Upper lobe of left lung (tissue), 4 donors: ENCODE data around the gene PREPL.

Experiments used
- EP300 ChIP-seq, 4 donors: sonication (generic); formaldehyde crosslinking; IDR thresholded peaks; one replicate each; pipeline ENCODE4 v1.5.1; 2017; ENCODE audit warnings: antibody characterized with exemption in 4 of 4, control low read depth in 2 of 4
- TF ChIP-seq, protein P1 (sequence below), 6 experiments: fragments of 450-650 bp in 4 of 6; fragments of 200-600 bp in 2 of 6; sonication (generic) in 2 of 6; IDR thresholded peaks; one replicate each; pipeline ENCODE4 v1.5.1; 2016 to 2019; ENCODE audit warnings: antibody characterized with exemption in 6 of 6

DNA sequence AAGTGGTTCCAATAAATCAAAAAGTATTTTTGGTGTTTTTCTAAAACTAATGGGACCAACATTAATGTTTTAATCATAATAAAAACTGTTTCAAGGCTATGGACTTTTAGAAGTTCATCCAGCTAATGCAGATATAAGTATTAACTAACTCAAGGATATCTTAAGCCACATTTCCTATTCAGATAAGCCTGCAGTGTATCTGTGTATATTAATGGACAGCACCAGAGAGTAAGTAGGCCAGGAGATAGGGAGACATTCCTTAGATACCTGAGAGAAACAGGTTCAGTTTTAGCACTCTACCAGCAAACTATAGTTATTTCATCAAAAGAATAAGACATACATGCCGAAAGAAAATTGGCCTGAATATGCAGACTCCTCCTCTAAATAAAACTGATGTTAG, 27.3 kb downstream of the PREPL start:
- TF ChIP-seq, protein P1, sequence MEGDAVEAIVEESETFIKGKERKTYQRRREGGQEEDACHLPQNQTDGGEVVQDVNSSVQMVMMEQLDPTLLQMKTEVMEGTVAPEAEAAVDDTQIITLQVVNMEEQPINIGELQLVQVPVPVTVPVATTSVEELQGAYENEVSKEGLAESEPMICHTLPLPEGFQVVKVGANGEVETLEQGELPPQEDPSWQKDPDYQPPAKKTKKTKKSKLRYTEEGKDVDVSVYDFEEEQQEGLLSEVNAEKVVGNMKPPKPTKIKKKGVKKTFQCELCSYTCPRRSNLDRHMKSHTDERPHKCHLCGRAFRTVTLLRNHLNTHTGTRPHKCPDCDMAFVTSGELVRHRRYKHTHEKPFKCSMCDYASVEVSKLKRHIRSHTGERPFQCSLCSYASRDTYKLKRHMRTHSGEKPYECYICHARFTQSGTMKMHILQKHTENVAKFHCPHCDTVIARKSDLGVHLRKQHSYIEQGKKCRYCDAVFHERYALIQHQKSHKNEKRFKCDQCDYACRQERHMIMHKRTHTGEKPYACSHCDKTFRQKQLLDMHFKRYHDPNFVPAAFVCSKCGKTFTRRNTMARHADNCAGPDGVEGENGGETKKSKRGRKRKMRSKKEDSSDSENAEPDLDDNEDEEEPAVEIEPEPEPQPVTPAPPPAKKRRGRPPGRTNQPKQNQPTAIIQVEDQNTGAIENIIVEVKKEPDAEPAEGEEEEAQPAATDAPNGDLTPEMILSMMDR (IDR thresholded peaks at IDR 0.05): no peak
- no peak for TF ChIP-seq EP300 (IDR thresholded peaks at IDR 0.05)
